ENCODE data around the gene APPL1.
"Not testable (repeated sequence)": the region's sequence is repeated elsewhere in the genome, so short reads cannot be mapped to it uniquely, and the experiment has no call there.

APPL1 gene

GRCh38 chr3:57274845-57275244 is 47.3 kb downstream of the APPL1 start:
- DNase-seq = no peak

- no peak for DNase-seq
Measured at GRCh38 chr3:57275393-57275792, 47.9 kb downstream of the APPL1 start.

GRCh38 chr3:57278237-57278636 is 50.7 kb downstream of the APPL1 start:
- no peak for DNase-seq

GRCh38 chr3:57279685-57280084 is 52.2 kb downstream of the APPL1 start:
- no peak for DNase-seq

GRCh38 chr3:57281715-57282114 is 54.2 kb downstream of the APPL1 start:
- DNase-seq = no peak

- DNase-seq = no peak
Measured at GRCh38 chr3:57283334-57283733, 55.8 kb downstream of the APPL1 start.

GRCh38 chr3:57287205-57287604 is 59.7 kb downstream of the APPL1 start:
- no peak for DNase-seq

- no peak for DNase-seq
Measured at GRCh38 chr3:57288403-57288802, 60.9 kb downstream of the APPL1 start.

GRCh38 chr3:57292159-57292896 is 64.8 kb downstream of the APPL1 start, which contains the start of gene ASB14:
ASB14 (minus strand) TSS chr3:57292685; CDS start chr3:57292033, 652 bp downstream.
- no peak for DNase-seq

GRCh38 chr3:57292897-57293526 is 65.5 kb downstream of the APPL1 start:
- no peak for DNase-seq

- DNase-seq = no peak
Measured at GRCh38 chr3:57298041-57298440, 70.5 kb downstream of the APPL1 start.

- DNase-seq = not testable (repeated sequence)
Measured at GRCh38 chr3:57303520-57303919, 76.0 kb downstream of the APPL1 start.

- DNase-seq = no peak
Measured at GRCh38 chr3:57309769-57310360, 82.3 kb downstream of the APPL1 start.

GRCh38 chr3:57314204-57314603 is 86.7 kb downstream of the APPL1 start:
- no peak for DNase-seq
